Natural killer cell (primary cell): Measurements from ENCODE around the gene SPAG9. TPM values are rescaled to one million over a fixed set of nuclear protein-coding genes. Genes with fewer than 3 reads are reported as not detected.

Experiments used
- ATAC-seq, 3 donors: fragments of 150-1000 bp in 2 of 3; fragments of 200-7000 bp in 1 of 3; cut with Tn5 transposase; 1 replicate in 1 of 3; 2 replicates in 2 of 3; pipeline ENCODE4 v1.10.0; 2021; ENCODE audit warnings: mild to moderate bottlenecking in 2 of 3, moderate library complexity in 2 of 3
- DNase-seq, 2 donors: peaks; one replicate each; pipeline versions ENCODE4 v3.0.0 to v3.0.0-alpha.2; 2013 to 2021; ENCODE audit warnings: mixed read lengths in 1 of 2
- H3K27ac ChIP-seq: one replicate; pipeline ENCODE4 v1.5.1; 2013; ENCODE audit warnings: mild to moderate bottlenecking, low read length
- H3K27me3 ChIP-seq: one replicate; pipeline ENCODE4 v1.6.1; 2013; ENCODE audit warnings: low read length; ENCODE audit not compliant: control insufficient read depth, insufficient read depth
- H3K36me3 ChIP-seq: one replicate; pipeline ENCODE4 v1.6.1; 2013; ENCODE audit warnings: low read length; ENCODE audit not compliant: control insufficient read depth, insufficient read depth
- H3K4me1 ChIP-seq: one replicate; pipeline ENCODE4 v1.6.1; 2013; ENCODE audit warnings: low read length; ENCODE audit not compliant: control insufficient read depth, insufficient read depth
- H3K4me3 ChIP-seq: one replicate; pipeline ENCODE4 v1.5.1; 2013; ENCODE audit warnings: low read length
- H3K9me3 ChIP-seq: one replicate; pipeline ENCODE4 v1.6.1; 2013; ENCODE audit warnings: low read length; ENCODE audit not compliant: control insufficient read depth, insufficient read depth
- H3K27ac Mint-ChIP-seq, 2 donors: one replicate each; pipeline ENCODE4 v1.8.0; 2022; ENCODE audit warnings: mild to moderate bottlenecking in 2 of 2, mixed read lengths in 2 of 2, moderate library complexity in 1 of 2
- H3K27me3 Mint-ChIP-seq, 2 donors: one replicate each; pipeline ENCODE4 v1.8.0; 2022; ENCODE audit warnings: low read depth in 2 of 2, mixed read lengths in 2 of 2
- H3K36me3 Mint-ChIP-seq: one replicate; pipeline ENCODE4 v1.8.0; 2022; ENCODE audit warnings: mixed read lengths
- H3K4me1 Mint-ChIP-seq, 2 donors: one replicate each; pipeline ENCODE4 v1.8.0; 2022; ENCODE audit warnings: mixed read lengths in 2 of 2
- H3K4me3 Mint-ChIP-seq: one replicate; pipeline ENCODE4 v1.8.0; 2022; ENCODE audit warnings: mild to moderate bottlenecking, moderate library complexity, mixed read lengths
- H3K9me3 Mint-ChIP-seq, 2 donors: one replicate each; pipeline ENCODE4 v1.8.0; 2022; ENCODE audit warnings: mixed read lengths in 2 of 2
- CTCF ChIP-seq: fragments of 200-600 bp; IDR thresholded peaks from one replicate; pipeline ENCODE4 v1.8.0; 2022; ENCODE audit warnings: antibody characterized with exemption
- WGBS: methylation state at CpG from one replicate; pipeline ENCODE4 v1.1.7; 2013; ENCODE audit warnings: missing lambda C conversion rate; ENCODE audit not compliant: insufficient coverage; 5-methylcytosine and 5-hydroxymethylcytosine counted together
- intact Hi-C: fragments of 100-400 bp; cut with micrococcal nuclease; formaldehyde crosslinking; loops from one replicate; pipeline ENCODE4 v1.14.2; 2022
- total RNA-seq, 4 donors: library from RNA; stranded (reverse); fragments of 120-200 nt in 1 of 4; gene quantifications; one replicate each; pipeline versions ENCODE4 v1.2.3 to v1.2.4, GENCODE V29; 2013 to 2022

The SPAG9 gene
- total RNA-seq, 3 donors from 2014 or later (not counting 1 experiment from before 2014, with no cell fraction given), result 78.1 to 91.7 (median 90.3) TPM

GRCh38 chr17:51045621-51046020 is 75.0 kb downstream of the SPAG9 start:
- H3K27ac ChIP-seq, result no peak overlapping the region

GRCh38 chr17:51044976-51045375 is 75.7 kb downstream of the SPAG9 start:
- peaks cover 2% of the 10 kb centered on the region for H3K36me3 ChIP-seq
- DNase-seq (no peak), ATAC-seq (no peak)
- H3K36me3 Mint-ChIP-seq, result no peaks in the 10 kb centered on the region
- no peaks in the 10 kb centered on the region for H3K27me3 ChIP-seq
- no peak overlapping the region for H3K27ac Mint-ChIP-seq
- H3K4me1 ChIP-seq, result peaks cover 3% of the 10 kb centered on the region
- 96% methylated on average over 6 of the region's 7 CpGs for WGBS
- intact Hi-C loops, result no loop called here
- no peak overlapping the region for H3K4me3 Mint-ChIP-seq
- H3K9me3 ChIP-seq, result no peaks in the 10 kb centered on the region
- TF ChIP-seq CTCF, result no peak
- no peak overlapping the region for H3K27ac ChIP-seq
- H3K4me1 Mint-ChIP-seq, result peaks cover 5 to 6% of the 10 kb centered on the region in 2 donors
- no peak overlapping the region for H3K4me3 ChIP-seq
- no peaks in the 10 kb centered on the region for H3K27me3 Mint-ChIP-seq
- no peaks in the 10 kb centered on the region for H3K9me3 Mint-ChIP-seq

More at GRCh38 chr17:51045621-51046020, 75.0 kb downstream of the SPAG9 start:
- Histone ChIP-seq H3K27me3 (no peaks in the 10 kb centered on the region), H3K9me3 (no peaks in the 10 kb centered on the region), H3K4me1 (peaks cover 3% of the 10 kb centered on the region), H3K36me3 (no peaks in the 10 kb centered on the region), H3K4me3 (no peak overlapping the region)
- ATAC-seq, result no peak
- H3K4me1 Mint-ChIP-seq, result peaks cover 6% of the 10 kb centered on the region in 2 donors
- no CpG with 5 or more reads among the region's 1 CpG for WGBS
- no peak overlapping the region for H3K27ac Mint-ChIP-seq
- DNase-seq, result no peak
- H3K4me3 Mint-ChIP-seq, result no peak overlapping the region
- no peak for TF ChIP-seq CTCF
- no peaks in the 10 kb centered on the region for H3K36me3 Mint-ChIP-seq
- intact Hi-C loops, result no loop called here
- H3K9me3 Mint-ChIP-seq, result no peaks in the 10 kb centered on the region
- no peaks in the 10 kb centered on the region for H3K27me3 Mint-ChIP-seq

- intact Hi-C loops, result loop anchor here (10.0 kb wide), 1 partner anchor 79 kb away; no protein-coding TSS in a partner anchor
- peaks cover 11 to 20% of the 10 kb centered on the region in 2 donors for H3K4me1 Mint-ChIP-seq
- DNase-seq, result no peak
- no peak for ATAC-seq
- no peak for TF ChIP-seq CTCF
- H3K9me3 Mint-ChIP-seq, result no peaks in the 10 kb centered on the region
- no peak overlapping the region for H3K4me3 Mint-ChIP-seq
- peaks cover 6% of the 10 kb centered on the region for H3K36me3 ChIP-seq
- WGBS, result 79% methylated on average over 3 of the region's 3 CpGs
- no peaks in the 10 kb centered on the region for H3K27me3 ChIP-seq
- no peak overlapping the region for H3K4me3 ChIP-seq
- no peak overlapping the region for H3K27ac ChIP-seq
- no peaks in the 10 kb centered on the region for H3K36me3 Mint-ChIP-seq
- no peaks in the 10 kb centered on the region for H3K9me3 ChIP-seq
- H3K4me1 ChIP-seq, result no peaks in the 10 kb centered on the region
- H3K27me3 Mint-ChIP-seq, result no peaks in the 10 kb centered on the region
- H3K27ac Mint-ChIP-seq, result peak overlapping the region; percentile 1 to 19
These were observed 84.6 kb downstream of the SPAG9 start for GRCh38 chr17:51036084-51036483.

- Histone ChIP-seq H3K27me3 (no peaks in the 10 kb centered on the region), H3K4me1 (no peaks in the 10 kb centered on the region), H3K36me3 (peaks cover 6% of the 10 kb centered on the region), H3K4me3 (no peak overlapping the region), H3K9me3 (no peaks in the 10 kb centered on the region), H3K27ac (no peak overlapping the region)
- intact Hi-C loops, result loop anchor here (10.0 kb wide), 1 partner anchor 79 kb away; no protein-coding TSS in a partner anchor
- H3K4me3 Mint-ChIP-seq, result no peak overlapping the region
- DNase-seq (no peak), ATAC-seq (no peak)
- no peak for TF ChIP-seq CTCF
- no peaks in the 10 kb centered on the region for H3K36me3 Mint-ChIP-seq
- H3K27me3 Mint-ChIP-seq, result no peaks in the 10 kb centered on the region
- no peaks in the 10 kb centered on the region for H3K9me3 Mint-ChIP-seq
- H3K27ac Mint-ChIP-seq, result no peak overlapping the region
- H3K4me1 Mint-ChIP-seq, result peaks cover 13 to 22% of the 10 kb centered on the region in 2 donors
These were observed 85.2 kb downstream of the SPAG9 start for GRCh38 chr17:51035431-51035830.
